NCI-H524 (cell line): ENCODE measurements around the gene ZBED5.
"Not testable (repeated sequence)": the region's sequence is repeated elsewhere in the genome, so short reads cannot be mapped to it uniquely, and the experiment has no call there.

Experiments
- DNase-seq, 2 experiments: peaks; one replicate each; lab custom pipeline; 2025; lab: John Stamatoyannopoulos, UW

The ZBED5 gene

GRCh38 chr11:10838083-10838482 lies 19.8 kb downstream of the ZBED5 start:
- DNase-seq = no peak

GRCh38 chr11:10836884-10837283 lies 21.0 kb downstream of the ZBED5 start:
- DNase-seq = not testable (repeated sequence)

GRCh38 chr11:10829139-10829538 lies 28.7 kb downstream of the ZBED5 start:
- no peak for DNase-seq

- no peak for DNase-seq
Measured at GRCh38 chr11:10828402-10828801, 29.5 kb downstream of the ZBED5 start.

- DNase-seq = no peak
Measured at GRCh38 chr11:10824888-10825287, 33.0 kb downstream of the ZBED5 start.

GRCh38 chr11:10823152-10823579 lies 34.7 kb downstream of the ZBED5 start:
- DNase-seq = no peak

- not testable (repeated sequence) for DNase-seq
Measured at GRCh38 chr11:10822491-10822890, 35.4 kb downstream of the ZBED5 start.

GRCh38 chr11:10818594-10818993 lies 39.3 kb downstream of the ZBED5 start:
- DNase-seq = peak; percentile 69 to 91

GRCh38 chr11:10813945-10814344 lies 43.9 kb downstream of the ZBED5 start:
- DNase-seq = no peak

GRCh38 chr11:10809373-10810160 lies 48.3 kb downstream of the ZBED5 start:
- DNase-seq = peak; percentile 41 to 64

- peak; percentile 95 to 97 for DNase-seq
Measured at GRCh38 chr11:10808553-10809372, 49.1 kb downstream of the ZBED5 start, which contains the start of gene EIF4G2. Gene EIF4G2, minus strand, starts transcription at chr11:10808926.

GRCh38 chr11:10808235-10808552 lies 49.7 kb downstream of the ZBED5 start:
- no peak for DNase-seq

- DNase-seq = peak in 1 of 2 experiments; percentile 51
Measured at GRCh38 chr11:10807493-10808234, 50.2 kb downstream of the ZBED5 start.

GRCh38 chr11:10806206-10806605 lies 51.6 kb downstream of the ZBED5 start:
- DNase-seq = no peak

- no peak for DNase-seq
Measured at GRCh38 chr11:10805741-10806140, 52.1 kb downstream of the ZBED5 start.

GRCh38 chr11:10803676-10804075 lies 54.2 kb downstream of the ZBED5 start:
- no peak for DNase-seq
